PC-3 (cell line): ENCODE measurements around the gene HDAC8. TPM values are rescaled to one million over a fixed set of nuclear protein-coding genes. Genes with fewer than 3 reads are reported as not detected.

Experiments
- ATAC-seq: fragments of 200-7000 bp; cut with Tn5 transposase; 2 replicates; pipeline ENCODE4 v1.9.1; 2020; ENCODE audit warnings: mild to moderate bottlenecking, moderate library complexity
- BruUV-seq: library from RNA; stranded (reverse); fragments of 400-500 nt; replicated peaks from 2 replicates; lab custom pipeline; 2021; lab: Mats Ljungman, UMichigan
- CTCF ChIA-PET: fragments of 300-600 bp; sonication (Branson Sonifier 250); formaldehyde crosslinking; loops from one replicate; lab custom pipeline; 2022; ENCODE audit warnings: antibody characterized with exemption; lab: Charles Lee
- POLR2A ChIA-PET: fragments of 300-600 bp; sonication (Branson Sonifier 250); formaldehyde crosslinking; loops from one replicate; lab custom pipeline; 2022; ENCODE audit warnings: antibody characterized with exemption; ENCODE audit not compliant: unreplicated experiment; lab: Charles Lee
- DNase-seq: peaks from one replicate; pipeline ENCODE4 v3.0.0-alpha.2; 2015
- H2AFZ ChIP-seq: fragments of 300-600 bp; sonication (generic); 2 replicates; pipeline ENCODE4 v1.6.0; 2016; ENCODE audit warnings: antibody characterized with exemption, low read length
- H3F3A ChIP-seq: fragments of 300-600 bp; sonication (generic); one replicate; pipeline ENCODE4 v1.6.0; 2017; ENCODE audit warnings: antibody characterized with exemption, low read length, control low read depth, mild to moderate bottlenecking; ENCODE audit not compliant: unreplicated experiment
- H3K27ac ChIP-seq: fragments of 300-600 bp; sonication (generic); 2 replicates; pipeline ENCODE4 v1.5.1; 2016; ENCODE audit warnings: mild to moderate bottlenecking, low read length
- H3K27me3 ChIP-seq: fragments of 300-600 bp; sonication (generic); 2 replicates; pipeline ENCODE4 v1.6.1; 2016; ENCODE audit warnings: low read length, mixed read lengths
- H3K36me3 ChIP-seq: fragments of 300-600 bp; sonication (generic); 2 replicates; pipeline ENCODE4 v1.6.1; 2016; ENCODE audit warnings: low read depth, mixed run types, low read length, mixed read lengths
- H3K4me1 ChIP-seq: fragments of 300-600 bp; sonication (generic); 2 replicates; pipeline ENCODE4 v1.5.1; 2016; ENCODE audit warnings: low read length; ENCODE audit not compliant: insufficient read depth
- H3K4me2 ChIP-seq: fragments of 300-600 bp; sonication (generic); 2 replicates; pipeline ENCODE4 v1.6.0; 2016; ENCODE audit warnings: low read length
- H3K4me3 ChIP-seq: fragments of 300-600 bp; sonication (generic); 2 replicates; pipeline ENCODE4 v1.5.1; 2016; ENCODE audit warnings: mild to moderate bottlenecking, low read length, mixed read lengths
- H3K79me2 ChIP-seq: fragments of 300-600 bp; sonication (generic); 2 replicates; pipeline ENCODE4 v1.6.1; 2017; ENCODE audit warnings: low read length, mixed read lengths
- H3K9ac ChIP-seq: fragments of 300-600 bp; sonication (generic); 2 replicates; pipeline ENCODE4 v1.6.0; 2016; ENCODE audit warnings: mild to moderate bottlenecking, low read length
- H3K9me2 ChIP-seq: fragments of 300-600 bp; sonication (generic); replicated peaks from 2 replicates; pipeline ENCODE4 v1.6.1; 2016; ENCODE audit warnings: mixed run types, low read length, mixed read lengths
- H3K9me3 ChIP-seq: fragments of 300-600 bp; sonication (generic); 2 replicates; pipeline ENCODE4 v1.6.1; 2016; ENCODE audit warnings: low read length, mixed read lengths
- H4K20me1 ChIP-seq: fragments of 300-600 bp; sonication (generic); 2 replicates; pipeline ENCODE4 v1.6.1; 2016; ENCODE audit warnings: low read length, mixed read lengths
- CTCF ChIP-seq: fragments of 300-600 bp; sonication (generic); conservative IDR thresholded peaks from 2 replicates; pipeline ENCODE4 v1.5.1; 2017; ENCODE audit warnings: antibody characterized with exemption, low read depth, mild to moderate bottlenecking, low read length
- EZH2 ChIP-seq: fragments of 300-600 bp; sonication (generic); IDR thresholded peaks from one replicate; pipeline ENCODE4 v1.6.1; 2017; ENCODE audit warnings: antibody characterized with exemption, mild to moderate bottlenecking, low read length; ENCODE audit not compliant: unreplicated experiment
- EZH2phosphoT487 ChIP-seq: fragments of 300-600 bp; sonication (generic); IDR thresholded peaks from 2 replicates; pipeline ENCODE4 v1.6.1; 2018; ENCODE audit warnings: mild to moderate bottlenecking, antibody characterized with exemption, low read length, borderline replicate concordance
- intact Hi-C: fragments of 100-400 bp; cut with micrococcal nuclease; formaldehyde crosslinking; loops from 2 replicates; pipeline ENCODE4 v1.9.0; 2023
- total RNA-seq: library from RNA; depleted of rRNA; stranded (reverse); fragments of >200 nt; gene quantifications from 2 replicates; pipeline ENCODE4 v1.2.3, GENCODE V29; 2014

HDAC8 gene
- total RNA-seq, 1 experiment from 2014 or later: 40.5 TPM

GRCh38 chrX:72475952-72476668 is 96.5 kb downstream of the HDAC8 start:
- no peak overlapping the region for H2AFZ ChIP-seq
- H4K20me1 ChIP-seq: no peaks in the 10 kb centered on the region
- DNase-seq: no peak
- H3K79me2 ChIP-seq: no peaks in the 10 kb centered on the region
- H3K9me2 ChIP-seq: no peaks in the 10 kb centered on the region
- intact Hi-C loops: no loop called here
- CTCF ChIA-PET: no interaction called here
- no peaks in the 10 kb centered on the region for H3K36me3 ChIP-seq
- peaks cover 13% of the 10 kb centered on the region for H3K4me1 ChIP-seq
- H3K27ac ChIP-seq: no peak overlapping the region
- no peak for ATAC-seq
- POLR2A ChIA-PET: no interaction called here
- H3K4me2 ChIP-seq: no peak overlapping the region
- H3K4me3 ChIP-seq: no peak overlapping the region
- no peak for TF ChIP-seq CTCF
- TF ChIP-seq EZH2: no peak
- TF ChIP-seq EZH2phosphoT487: no peak
- H3K27me3 ChIP-seq: no peaks in the 10 kb centered on the region
- BruUV-seq: no TSS peak
- no peaks in the 10 kb centered on the region for H3F3A ChIP-seq
- no peak overlapping the region for H3K9ac ChIP-seq
- no peaks in the 10 kb centered on the region for H3K9me3 ChIP-seq

GRCh38 chrX:72475338-72475737 is 97.3 kb downstream of the HDAC8 start:
- ATAC-seq: no peak
- Histone ChIP-seq H3K4me2 (no peak overlapping the region), H3K9me3 (no peaks in the 10 kb centered on the region), H3K36me3 (no peaks in the 10 kb centered on the region), H3K4me3 (no peak overlapping the region), H3K9ac (no peak overlapping the region), H3K27me3 (no peaks in the 10 kb centered on the region), H2AFZ (no peak overlapping the region), H3F3A (no peaks in the 10 kb centered on the region), H3K79me2 (no peaks in the 10 kb centered on the region), H3K4me1 (peaks cover 13% of the 10 kb centered on the region), H4K20me1 (no peaks in the 10 kb centered on the region), H3K27ac (no peak overlapping the region), H3K9me2 (no peaks in the 10 kb centered on the region)
- intact Hi-C loops: no loop called here
- POLR2A ChIA-PET: no interaction called here
- BruUV-seq: no TSS peak
- CTCF ChIA-PET: no interaction called here
- TF ChIP-seq EZH2 (no peak), EZH2phosphoT487 (no peak), CTCF (no peak)
- DNase-seq: peak; percentile 35

GRCh38 chrX:72470532-72471223 is 102.0 kb downstream of the HDAC8 start:
- ATAC-seq (no peak), DNase-seq (no peak)
- TF ChIP-seq EZH2phosphoT487: no peak
- no peak for TF ChIP-seq CTCF
- TF ChIP-seq EZH2: no peak
- no TSS peak for BruUV-seq
- no peaks in the 10 kb centered on the region for H4K20me1 ChIP-seq
- H3K4me3 ChIP-seq: no peak overlapping the region
- intact Hi-C loops: no loop called here
- ChIA-PET POLR2A (interaction anchor here (0.6 kb wide), 1 partner anchor 583 kb away, joined by 5 read pairs; no protein-coding TSS in a partner anchor), CTCF (no interaction called here)
- H3K9me2 ChIP-seq: no peaks in the 10 kb centered on the region
- no peaks in the 10 kb centered on the region for H3K9me3 ChIP-seq
- no peaks in the 10 kb centered on the region for H3K36me3 ChIP-seq
- no peaks in the 10 kb centered on the region for H3K4me1 ChIP-seq
- H3K9ac ChIP-seq: no peak overlapping the region
- no peak overlapping the region for H3K4me2 ChIP-seq
- H3K79me2 ChIP-seq: no peaks in the 10 kb centered on the region
- no peak overlapping the region for H2AFZ ChIP-seq
- H3K27me3 ChIP-seq: no peaks in the 10 kb centered on the region
- no peak overlapping the region for H3K27ac ChIP-seq
- no peaks in the 10 kb centered on the region for H3F3A ChIP-seq
